Breast epithelium (tissue), 4 donors: ENCODE measurements around the gene UCK1. TPM values are rescaled to one million over a fixed set of nuclear protein-coding genes. Genes with fewer than 3 reads are reported as not detected.

ENCODE experiments used
- DNase-seq, 2 donors: peaks; one replicate each; pipeline ENCODE4 v3.0.0-alpha.2; 2019; ENCODE audit warnings: low spot score in 2 of 2
- H3K27ac ChIP-seq, 2 donors: fragments of 200-600 bp; sonication (generic) in 1 of 2; one replicate each; pipeline ENCODE4 v1.5.1; 2016 to 2019; ENCODE audit warnings: mild to moderate bottlenecking in 1 of 2
- H3K27me3 ChIP-seq, 2 donors: fragments of 200-600 bp; sonication (generic) in 1 of 2; one replicate each; pipeline versions ENCODE4 v1.5.1 to v1.6.0; 2017 to 2019; ENCODE audit warnings: control low read depth in 1 of 2, mild to moderate bottlenecking in 1 of 2
- H3K36me3 ChIP-seq: fragments of 200-600 bp; one replicate; pipeline ENCODE4 v1.5.1; 2019
- H3K4me1 ChIP-seq, 2 donors: fragments of 200-600 bp; sonication (generic); one replicate each; pipeline ENCODE4 v1.5.1; 2016 to 2019; ENCODE audit warnings: control low read depth in 1 of 2
- H3K4me3 ChIP-seq, 3 donors: fragments of 200-600 bp; sonication (generic); 1 replicate in 2 of 3; 2 replicates in 1 of 3; pipeline ENCODE4 v1.5.1; 2016 to 2019; ENCODE audit warnings: mild to moderate bottlenecking in 3 of 3, moderate library complexity in 2 of 3
- H3K9me3 ChIP-seq, 2 donors: fragments of 200-600 bp; sonication (generic) in 1 of 2; one replicate each; pipeline ENCODE4 v1.5.1; 2016 to 2019; ENCODE audit warnings: control low read depth in 1 of 2
- CTCF ChIP-seq, 3 donors: fragments of 450-650 bp; IDR thresholded peaks; one replicate each; pipeline ENCODE4 v1.5.1; 2016 to 2017; ENCODE audit warnings: antibody characterized with exemption in 3 of 3, mild to moderate bottlenecking in 3 of 3, moderate library complexity in 3 of 3
- POLR2A ChIP-seq: fragments of 450-650 bp; IDR thresholded peaks from one replicate; pipeline ENCODE4 v1.6.1; 2016; ENCODE audit warnings: antibody characterized with exemption, mild to moderate bottlenecking, moderate library complexity
- POLR2AphosphoS5 ChIP-seq, 3 donors: sonication (generic); formaldehyde crosslinking; IDR thresholded peaks; one replicate each; pipeline ENCODE4 v1.6.1; 2017; ENCODE audit warnings: antibody characterized with exemption in 3 of 3
- intact Hi-C: fragments of 100-400 bp; cut with DNase I; formaldehyde crosslinking; loops from one replicate; pipeline ENCODE4 v1.15.1; 2023; ENCODE audit warnings: low total_unique reads
- total RNA-seq, 3 donors: library from RNA; depleted of rRNA; stranded (reverse); fragments of >200 nt; gene quantifications; one replicate each; pipeline ENCODE4 v1.1.0, GENCODE V29; 2016

The UCK1 gene
- total RNA-seq, 3 donors from 2014 or later, result 33.4 to 61.0 (median 37.7) TPM

- no peaks in the 10 kb centered on the region for H3K9me3 ChIP-seq
- intact Hi-C loops, result no loop called here
These were observed 46.2 kb upstream of the UCK1 start for GRCh38 chr9:131577005-131578000.

DNA sequence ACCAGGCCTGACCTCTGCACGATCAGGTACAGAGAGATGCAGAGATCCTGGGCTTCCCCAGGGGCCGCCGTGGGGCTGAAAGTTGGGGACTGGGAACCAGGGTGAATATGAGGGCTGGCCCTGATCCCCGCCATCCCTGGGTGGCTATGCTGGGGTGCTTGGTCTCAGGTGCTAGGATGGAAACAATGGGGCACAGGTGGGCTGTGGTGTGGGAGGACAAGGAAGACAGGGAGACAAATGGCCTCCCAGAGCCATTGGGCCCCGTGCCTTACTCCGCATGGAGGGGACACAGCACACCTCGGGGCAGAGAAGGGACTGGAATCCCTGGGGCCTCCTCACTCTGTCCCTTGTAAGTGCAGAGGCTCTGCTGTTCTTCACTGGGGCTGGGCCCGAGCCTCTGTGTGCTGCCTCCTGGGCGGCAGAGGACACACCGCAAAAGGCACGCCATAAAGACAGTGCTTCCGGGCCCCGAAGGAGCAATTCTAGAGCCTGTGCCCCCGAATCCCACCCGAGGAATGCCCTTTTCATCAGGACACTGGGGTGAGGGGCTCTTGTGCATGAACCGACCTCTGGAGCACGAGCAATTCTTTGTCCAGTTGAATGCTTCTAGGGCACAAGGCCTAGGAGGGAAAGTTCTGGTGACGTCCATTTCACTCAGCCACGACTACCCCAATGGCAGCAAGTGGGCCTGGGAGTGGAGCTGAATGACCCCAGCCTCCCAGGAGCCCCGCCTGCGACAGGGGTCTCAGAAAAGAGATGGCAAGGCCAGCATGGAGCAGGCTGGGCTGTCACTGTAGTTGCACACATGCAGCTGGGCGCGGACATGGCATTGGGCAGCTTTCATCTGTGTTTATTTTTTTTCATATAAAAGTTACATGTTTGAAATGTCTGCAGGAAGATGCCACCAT, 45.1 kb upstream of the UCK1 start:
- intact Hi-C loops, result no loop called here
- H3K27ac ChIP-seq, result no peak overlapping the region
- no peak for DNase-seq
- H3K27me3 ChIP-seq, result no peaks in the 10 kb centered on the region
- no peaks in the 10 kb centered on the region for H3K36me3 ChIP-seq
- peaks cover 0 to 5% of the 10 kb centered on the region in 2 donors for H3K4me1 ChIP-seq
- H3K4me3 ChIP-seq, result no peak overlapping the region
- TF ChIP-seq POLR2AphosphoS5 (IDR thresholded peaks at IDR 0.05) (no peak), POLR2A (no peak), CTCF (IDR thresholded peaks at IDR 0.05) (no peak)
- no peaks in the 10 kb centered on the region for H3K9me3 ChIP-seq

More at GRCh38 chr9:131577005-131578000, 46.2 kb upstream of the UCK1 start:
- no peak for DNase-seq
- Histone ChIP-seq H3K4me1 (peaks cover 0 to 5% of the 10 kb centered on the region in 2 donors), H3K36me3 (no peaks in the 10 kb centered on the region), H3K4me3 (no peak overlapping the region), H3K27me3 (no peaks in the 10 kb centered on the region), H3K27ac (no peak overlapping the region)
- TF ChIP-seq POLR2A (no peak), POLR2AphosphoS5 (IDR thresholded peaks at IDR 0.05) (no peak), CTCF (IDR thresholded peaks at IDR 0.05) (no peak)

- Histone ChIP-seq H3K9me3 (no peaks in the 10 kb centered on the region), H3K27ac (no peak overlapping the region), H3K36me3 (no peaks in the 10 kb centered on the region), H3K4me3 (no peak overlapping the region), H3K4me1 (peaks cover 0 to 3% of the 10 kb centered on the region in 2 donors), H3K27me3 (no peaks in the 10 kb centered on the region)
- TF ChIP-seq CTCF (IDR thresholded peaks at IDR 0.05) (no peak), POLR2A (no peak), POLR2AphosphoS5 (IDR thresholded peaks at IDR 0.05) (no peak)
- intact Hi-C loops, result no loop called here
- no peak for DNase-seq
These were observed 43.9 kb upstream of the UCK1 start for GRCh38 chr9:131574730-131575640.

DNA sequence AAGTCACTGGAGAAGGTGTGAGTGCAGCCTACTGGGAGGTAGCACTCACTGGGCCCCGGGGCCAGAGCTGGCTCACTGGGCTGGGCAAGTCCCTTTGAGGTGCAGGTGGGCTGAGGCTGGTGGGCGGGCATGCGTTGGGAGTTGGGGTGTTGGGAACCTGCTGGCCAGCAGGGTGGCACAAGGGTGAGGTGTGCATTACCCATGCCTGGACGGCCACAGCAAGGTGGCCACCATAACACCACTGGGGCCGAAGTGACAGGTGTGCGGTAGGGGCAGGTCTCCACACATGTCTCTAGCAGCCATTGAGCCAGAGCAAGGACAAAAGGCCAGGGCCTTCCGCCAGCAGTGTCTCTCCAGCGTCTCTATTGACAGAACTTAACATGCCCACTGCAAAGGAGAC, 36.8 kb upstream of the UCK1 start:
- Histone ChIP-seq H3K4me3 (no peak overlapping the region), H3K27me3 (no peaks in the 10 kb centered on the region), H3K9me3 (peaks cover 0 to 3% of the 10 kb centered on the region in 2 donors), H3K4me1 (no peaks in the 10 kb centered on the region), H3K27ac (no peak overlapping the region), H3K36me3 (no peaks in the 10 kb centered on the region)
- DNase-seq, result no peak
- intact Hi-C loops, result no loop called here
- no peak for TF ChIP-seq CTCF (IDR thresholded peaks at IDR 0.05)
- no peak for TF ChIP-seq POLR2A
- no peak for TF ChIP-seq POLR2AphosphoS5 (IDR thresholded peaks at IDR 0.05)
